Pancreas (tissue), 10 donors: ENCODE measurements around the gene TSGA10IP. TPM values are rescaled to one million over a fixed set of nuclear protein-coding genes. Genes with fewer than 3 reads are reported as not detected.

Experiments used
- ATAC-seq, 4 donors: fragments of 200-7000 bp; cut with Tn5 transposase; one replicate each; pipeline versions ENCODE4 v1.8.0 to v1.9.1; 2020; ENCODE audit warnings: mild to moderate bottlenecking in 4 of 4, moderate library complexity in 4 of 4
- DNase-seq, 6 donors: peaks; one replicate each; pipeline ENCODE4 v3.0.0-alpha.2; 2020
- FAIRE-seq: peaks from 2 replicates; lab custom pipeline; 2012; peaks lifted over from hg19 to GRCh38; lab: Jason Lieb, UNC
- H3K27ac ChIP-seq, 4 donors: fragments of 200-600 bp; sonication (generic); 1 replicate in 3 of 4; 2 replicates in 1 of 4; pipeline versions ENCODE4 v1.5.0 to v1.8.0; 2020
- H3K27me3 ChIP-seq, 4 donors: fragments of 200-600 bp; one replicate each; pipeline ENCODE4 v1.8.0; 2021
- H3K36me3 ChIP-seq, 3 donors: fragments of 200-600 bp; sonication (generic) in 1 of 3; one replicate each; pipeline versions ENCODE4 v1.5.0 to v1.8.0; 2020 to 2021
- H3K4me1 ChIP-seq, 3 donors: fragments of 200-600 bp; one replicate each; pipeline ENCODE4 v1.8.0; 2021
- H3K4me3 ChIP-seq, 4 donors: fragments of 200-600 bp; sonication (generic) in 2 of 4; one replicate each; pipeline versions ENCODE4 v1.5.0 to v1.8.0; 2020 to 2021
- H3K9me3 ChIP-seq, 4 donors: fragments of 200-600 bp; one replicate each; pipeline ENCODE4 v1.8.0; 2021
- CTCF ChIP-seq, 4 donors: fragments of 200-600 bp; sonication (generic) in 3 of 4; IDR thresholded peaks; one replicate each; pipeline versions ENCODE4 v1.5.0 to v1.8.0; 2021; ENCODE audit warnings: antibody characterized with exemption in 4 of 4
- WGBS, 2 donors: extraction: QIAGEN DNeasy Blood & Tissue Kit; methylation state at CpG; one replicate each; pipeline ENCODE4 v1.1.7; 2013; 5-methylcytosine and 5-hydroxymethylcytosine counted together
- intact Hi-C, 3 donors: fragments of 100-400 bp; cut with DNase I; formaldehyde crosslinking; loops; one replicate each; pipeline versions ENCODE4 v1.11.1 to v1.14.2; 2022
- polyA plus RNA-seq, 2 donors: library from polyadenylated mRNA; stranded (reverse); fragments of 200-250 nt; gene quantifications; one replicate each; pipeline ENCODE4 v1.2.3, GENCODE V29; 2013
- total RNA-seq, 6 donors: library from RNA; stranded (reverse); fragmentation: NEBNext Ultra II Directional in 4 of 6; extraction: Animal tissue kit (Norgen Biotek cat#: 25700) in 4 of 6; gene quantifications; one replicate each; pipeline versions ENCODE4 v1.2.1 to v1.2.4, GENCODE V29; 2021 to 2023
- donor health status: healthy with polysubstance abuse.
- donor health status: DM: no; HTN: no; CAD: no; lungs with moderate emphysema.
- donor health status: DM: no; HTN: no; CAD: no.
- donor health status: control.
- donor health status: control.
- donor health status: Bipolar disorder and iron deficiency.
- donor health status: DM: yes; HTN: yes; CAD: no.
- donor health status: DM: no; HTN: no; CAD: no.
- donor health status: DM: no; HTN: no; CAD: no.
- donor health status: DM: yes; HTN: yes; CAD: no.

The TSGA10IP gene
- total and polyA plus RNA-seq, 8 donors, result 0.19 TPM; not detected in 7

GRCh38 chr11:65922565-65922964, 22.7 kb upstream of the TSGA10IP start:
- FAIRE-seq (no peak), DNase-seq (no peak), ATAC-seq (no peak)
- intact Hi-C loops, result no loop called here
- Histone ChIP-seq H3K4me1 (peaks cover 0 to 11% (median 10%) of the 10 kb centered on the region in 3 donors), H3K4me3 (no peak overlapping the region), H3K27ac (no peak overlapping the region), H3K27me3 (no peaks in the 10 kb centered on the region), H3K36me3 (no peaks in the 10 kb centered on the region), H3K9me3 (no peaks in the 10 kb centered on the region)
- TF ChIP-seq CTCF (IDR thresholded peaks at IDR 0.05), result no peak
- WGBS, 2 donors, result 89% methylated on average over 3 of the region's 3 CpGs

GRCh38 chr11:65925397-65925796, 19.9 kb upstream of the TSGA10IP start:
- Histone ChIP-seq H3K27me3 (no peaks in the 10 kb centered on the region), H3K4me1 (peaks cover 0 to 5% (median 3%) of the 10 kb centered on the region in 3 donors), H3K36me3 (no peaks in the 10 kb centered on the region), H3K9me3 (no peaks in the 10 kb centered on the region), H3K4me3 (no peak overlapping the region), H3K27ac (no peak overlapping the region)
- intact Hi-C loops, result no loop called here
- ATAC-seq (no peak), FAIRE-seq (no peak), DNase-seq (no peak)
- 26 to 36% methylated on average over 2 of the region's 2 CpGs for WGBS, 2 donors
- TF ChIP-seq CTCF (IDR thresholded peaks at IDR 0.05), result no peak

- Histone ChIP-seq H3K4me3 (no peak overlapping the region), H3K9me3 (no peaks in the 10 kb centered on the region), H3K36me3 (no peaks in the 10 kb centered on the region), H3K4me1 (no peaks in the 10 kb centered on the region), H3K27ac (no peak overlapping the region), H3K27me3 (no peaks in the 10 kb centered on the region)
- 53 to 60% methylated on average over 9 of the region's 9 CpGs for WGBS, 2 donors
- intact Hi-C loops, result no loop called here
- ATAC-seq (peak in 2 of 4 donors; percentile 58 to 69), FAIRE-seq (no peak), DNase-seq (no peak)
- TF ChIP-seq CTCF (IDR thresholded peaks at IDR 0.05), result no peak
Measured at GRCh38 chr11:65927904-65928397, 17.3 kb upstream of the TSGA10IP start.

- Histone ChIP-seq H3K27ac (no peak overlapping the region), H3K36me3 (no peaks in the 10 kb centered on the region), H3K4me1 (no peaks in the 10 kb centered on the region), H3K9me3 (no peaks in the 10 kb centered on the region), H3K4me3 (no peak overlapping the region), H3K27me3 (no peaks in the 10 kb centered on the region)
- intact Hi-C loops, result no loop called here
- no peak for ATAC-seq
- TF ChIP-seq CTCF (IDR thresholded peaks at IDR 0.05), result no peak
- 59 to 71% methylated on average over 6 of the region's 6 CpGs for WGBS, 2 donors
- no peak for DNase-seq
- no peak for FAIRE-seq
Measured at GRCh38 chr11:65928667-65929066, 16.6 kb upstream of the TSGA10IP start.

GRCh38 chr11:65931773-65932557, 13.3 kb upstream of the TSGA10IP start:
- Histone ChIP-seq H3K4me1 (no peaks in the 10 kb centered on the region), H3K4me3 (no peak overlapping the region), H3K9me3 (no peaks in the 10 kb centered on the region), H3K27ac (no peak overlapping the region), H3K36me3 (no peaks in the 10 kb centered on the region), H3K27me3 (no peaks in the 10 kb centered on the region)
- WGBS, 2 donors, result 56 to 59% methylated on average over 13 of the region's 13 CpGs
- intact Hi-C loops, result no loop called here
- DNase-seq (no peak), ATAC-seq (no peak), FAIRE-seq (no peak)
- no peak for TF ChIP-seq CTCF (IDR thresholded peaks at IDR 0.05)
